ENCODE results near the gene NHLRC4.

DNA sequence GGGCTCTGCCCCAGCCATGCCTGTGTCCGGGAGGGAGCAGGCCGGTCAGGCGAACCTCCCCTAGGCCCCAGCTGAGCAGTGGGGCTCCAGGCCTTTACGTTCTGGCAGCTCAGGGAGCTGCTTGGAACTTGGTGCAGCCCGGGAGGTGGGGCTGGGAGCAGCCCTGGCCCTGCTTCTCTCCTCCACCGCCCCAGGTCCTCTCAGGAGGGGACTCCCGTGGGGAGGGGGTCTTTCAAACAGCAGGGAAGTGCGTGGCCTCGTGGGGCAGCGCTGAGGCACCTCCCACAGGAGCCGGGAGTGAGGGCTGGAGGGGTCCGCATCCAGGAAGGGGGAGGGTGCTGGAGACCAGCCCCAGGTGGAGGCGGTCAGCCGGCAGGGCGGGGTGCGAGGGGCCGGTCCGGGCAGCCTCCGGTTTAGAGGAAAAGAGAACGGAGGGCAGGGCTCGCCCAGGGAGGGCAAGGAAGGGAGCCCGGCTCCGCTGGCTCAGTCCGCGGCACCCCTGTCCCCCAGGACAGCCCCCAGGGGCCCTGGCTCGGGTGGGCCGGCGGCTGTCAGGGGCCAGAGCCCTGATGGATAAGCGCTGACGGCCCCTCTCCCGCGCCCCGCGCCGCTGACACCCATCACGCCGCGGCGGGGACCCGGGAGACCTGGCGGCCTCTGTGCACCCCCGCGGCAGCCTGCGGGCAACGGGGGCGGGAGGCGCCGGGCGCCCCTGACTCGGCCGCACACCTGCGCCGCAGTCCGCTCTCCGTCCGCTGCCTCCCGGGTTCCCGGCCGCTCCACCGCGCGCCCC lies 7.2 kb upstream of the NHLRC4 start:
- TF ChIP-seq EWSR1 (IDR thresholded peaks at IDR 0.05; ENCODE audit: borderline replicate concordance, low read depth, partially characterized antibody) = no peak
- TF ChIP-seq, protein P1, sequence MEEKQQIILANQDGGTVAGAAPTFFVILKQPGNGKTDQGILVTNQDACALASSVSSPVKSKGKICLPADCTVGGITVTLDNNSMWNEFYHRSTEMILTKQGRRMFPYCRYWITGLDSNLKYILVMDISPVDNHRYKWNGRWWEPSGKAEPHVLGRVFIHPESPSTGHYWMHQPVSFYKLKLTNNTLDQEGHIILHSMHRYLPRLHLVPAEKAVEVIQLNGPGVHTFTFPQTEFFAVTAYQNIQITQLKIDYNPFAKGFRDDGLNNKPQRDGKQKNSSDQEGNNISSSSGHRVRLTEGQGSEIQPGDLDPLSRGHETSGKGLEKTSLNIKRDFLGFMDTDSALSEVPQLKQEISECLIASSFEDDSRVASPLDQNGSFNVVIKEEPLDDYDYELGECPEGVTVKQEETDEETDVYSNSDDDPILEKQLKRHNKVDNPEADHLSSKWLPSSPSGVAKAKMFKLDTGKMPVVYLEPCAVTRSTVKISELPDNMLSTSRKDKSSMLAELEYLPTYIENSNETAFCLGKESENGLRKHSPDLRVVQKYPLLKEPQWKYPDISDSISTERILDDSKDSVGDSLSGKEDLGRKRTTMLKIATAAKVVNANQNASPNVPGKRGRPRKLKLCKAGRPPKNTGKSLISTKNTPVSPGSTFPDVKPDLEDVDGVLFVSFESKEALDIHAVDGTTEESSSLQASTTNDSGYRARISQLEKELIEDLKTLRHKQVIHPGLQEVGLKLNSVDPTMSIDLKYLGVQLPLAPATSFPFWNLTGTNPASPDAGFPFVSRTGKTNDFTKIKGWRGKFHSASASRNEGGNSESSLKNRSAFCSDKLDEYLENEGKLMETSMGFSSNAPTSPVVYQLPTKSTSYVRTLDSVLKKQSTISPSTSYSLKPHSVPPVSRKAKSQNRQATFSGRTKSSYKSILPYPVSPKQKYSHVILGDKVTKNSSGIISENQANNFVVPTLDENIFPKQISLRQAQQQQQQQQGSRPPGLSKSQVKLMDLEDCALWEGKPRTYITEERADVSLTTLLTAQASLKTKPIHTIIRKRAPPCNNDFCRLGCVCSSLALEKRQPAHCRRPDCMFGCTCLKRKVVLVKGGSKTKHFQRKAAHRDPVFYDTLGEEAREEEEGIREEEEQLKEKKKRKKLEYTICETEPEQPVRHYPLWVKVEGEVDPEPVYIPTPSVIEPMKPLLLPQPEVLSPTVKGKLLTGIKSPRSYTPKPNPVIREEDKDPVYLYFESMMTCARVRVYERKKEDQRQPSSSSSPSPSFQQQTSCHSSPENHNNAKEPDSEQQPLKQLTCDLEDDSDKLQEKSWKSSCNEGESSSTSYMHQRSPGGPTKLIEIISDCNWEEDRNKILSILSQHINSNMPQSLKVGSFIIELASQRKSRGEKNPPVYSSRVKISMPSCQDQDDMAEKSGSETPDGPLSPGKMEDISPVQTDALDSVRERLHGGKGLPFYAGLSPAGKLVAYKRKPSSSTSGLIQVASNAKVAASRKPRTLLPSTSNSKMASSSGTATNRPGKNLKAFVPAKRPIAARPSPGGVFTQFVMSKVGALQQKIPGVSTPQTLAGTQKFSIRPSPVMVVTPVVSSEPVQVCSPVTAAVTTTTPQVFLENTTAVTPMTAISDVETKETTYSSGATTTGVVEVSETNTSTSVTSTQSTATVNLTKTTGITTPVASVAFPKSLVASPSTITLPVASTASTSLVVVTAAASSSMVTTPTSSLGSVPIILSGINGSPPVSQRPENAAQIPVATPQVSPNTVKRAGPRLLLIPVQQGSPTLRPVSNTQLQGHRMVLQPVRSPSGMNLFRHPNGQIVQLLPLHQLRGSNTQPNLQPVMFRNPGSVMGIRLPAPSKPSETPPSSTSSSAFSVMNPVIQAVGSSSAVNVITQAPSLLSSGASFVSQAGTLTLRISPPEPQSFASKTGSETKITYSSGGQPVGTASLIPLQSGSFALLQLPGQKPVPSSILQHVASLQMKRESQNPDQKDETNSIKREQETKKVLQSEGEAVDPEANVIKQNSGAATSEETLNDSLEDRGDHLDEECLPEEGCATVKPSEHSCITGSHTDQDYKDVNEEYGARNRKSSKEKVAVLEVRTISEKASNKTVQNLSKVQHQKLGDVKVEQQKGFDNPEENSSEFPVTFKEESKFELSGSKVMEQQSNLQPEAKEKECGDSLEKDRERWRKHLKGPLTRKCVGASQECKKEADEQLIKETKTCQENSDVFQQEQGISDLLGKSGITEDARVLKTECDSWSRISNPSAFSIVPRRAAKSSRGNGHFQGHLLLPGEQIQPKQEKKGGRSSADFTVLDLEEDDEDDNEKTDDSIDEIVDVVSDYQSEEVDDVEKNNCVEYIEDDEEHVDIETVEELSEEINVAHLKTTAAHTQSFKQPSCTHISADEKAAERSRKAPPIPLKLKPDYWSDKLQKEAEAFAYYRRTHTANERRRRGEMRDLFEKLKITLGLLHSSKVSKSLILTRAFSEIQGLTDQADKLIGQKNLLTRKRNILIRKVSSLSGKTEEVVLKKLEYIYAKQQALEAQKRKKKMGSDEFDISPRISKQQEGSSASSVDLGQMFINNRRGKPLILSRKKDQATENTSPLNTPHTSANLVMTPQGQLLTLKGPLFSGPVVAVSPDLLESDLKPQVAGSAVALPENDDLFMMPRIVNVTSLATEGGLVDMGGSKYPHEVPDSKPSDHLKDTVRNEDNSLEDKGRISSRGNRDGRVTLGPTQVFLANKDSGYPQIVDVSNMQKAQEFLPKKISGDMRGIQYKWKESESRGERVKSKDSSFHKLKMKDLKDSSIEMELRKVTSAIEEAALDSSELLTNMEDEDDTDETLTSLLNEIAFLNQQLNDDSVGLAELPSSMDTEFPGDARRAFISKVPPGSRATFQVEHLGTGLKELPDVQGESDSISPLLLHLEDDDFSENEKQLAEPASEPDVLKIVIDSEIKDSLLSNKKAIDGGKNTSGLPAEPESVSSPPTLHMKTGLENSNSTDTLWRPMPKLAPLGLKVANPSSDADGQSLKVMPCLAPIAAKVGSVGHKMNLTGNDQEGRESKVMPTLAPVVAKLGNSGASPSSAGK (IDR thresholded peaks at IDR 0.05) = no peak
- TF ChIP-seq ZNF592 (IDR thresholded peaks at IDR 0.05) = no peak
- no peak for TF ChIP-seq NR2C2 (CRISPR knock-in tag; IDR thresholded peaks at IDR 0.05)
- no peak for TF ChIP-seq NR2C2 (tag; IDR thresholded peaks at IDR 0.05)
- TF ChIP-seq, protein P2, sequence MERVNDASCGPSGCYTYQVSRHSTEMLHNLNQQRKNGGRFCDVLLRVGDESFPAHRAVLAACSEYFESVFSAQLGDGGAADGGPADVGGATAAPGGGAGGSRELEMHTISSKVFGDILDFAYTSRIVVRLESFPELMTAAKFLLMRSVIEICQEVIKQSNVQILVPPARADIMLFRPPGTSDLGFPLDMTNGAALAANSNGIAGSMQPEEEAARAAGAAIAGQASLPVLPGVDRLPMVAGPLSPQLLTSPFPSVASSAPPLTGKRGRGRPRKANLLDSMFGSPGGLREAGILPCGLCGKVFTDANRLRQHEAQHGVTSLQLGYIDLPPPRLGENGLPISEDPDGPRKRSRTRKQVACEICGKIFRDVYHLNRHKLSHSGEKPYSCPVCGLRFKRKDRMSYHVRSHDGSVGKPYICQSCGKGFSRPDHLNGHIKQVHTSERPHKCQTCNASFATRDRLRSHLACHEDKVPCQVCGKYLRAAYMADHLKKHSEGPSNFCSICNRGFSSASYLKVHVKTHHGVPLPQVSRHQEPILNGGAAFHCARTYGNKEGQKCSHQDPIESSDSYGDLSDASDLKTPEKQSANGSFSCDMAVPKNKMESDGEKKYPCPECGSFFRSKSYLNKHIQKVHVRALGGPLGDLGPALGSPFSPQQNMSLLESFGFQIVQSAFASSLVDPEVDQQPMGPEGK (CRISPR knock-in tag; IDR thresholded peaks at IDR 0.05; ENCODE audit: borderline replicate concordance) = no peak
- TF ChIP-seq RAD21 (CRISPR knock-in tag; conservative IDR thresholded peaks at IDR 0.05 in 1 of 2, IDR thresholded peaks at IDR 0.05 in 1 of 2) = no peak
- TF ChIP-seq PYGO2 (tag; IDR thresholded peaks at IDR 0.05) = no peak
- TF ChIP-seq ZZZ3 (IDR thresholded peaks at IDR 0.05) = no peak
- TF ChIP-seq TCF7L2 (IDR thresholded peaks at IDR 0.05; ENCODE audit: low read depth, low read length) = no peak
- TF ChIP-seq HDAC2 (IDR thresholded peaks at IDR 0.05) = no peak
- TF ChIP-seq KAT7 (CRISPR knock-in tag; IDR thresholded peaks at IDR 0.05; ENCODE audit: borderline replicate concordance) = no peak
- no peak for TF ChIP-seq EP300 (IDR thresholded peaks at IDR 0.05; ENCODE audit: low read length)
- no peak for TF ChIP-seq TBP (optimal IDR thresholded peaks at IDR 0.05; ENCODE audit: low read depth, low read length)
